Measurements from ENCODE around the gene ADM5.

ADM5 gene

GRCh38 chr19:49738268-49738667, 48.9 kb downstream of the ADM5 start:
- TF ChIP-seq, protein P1, sequence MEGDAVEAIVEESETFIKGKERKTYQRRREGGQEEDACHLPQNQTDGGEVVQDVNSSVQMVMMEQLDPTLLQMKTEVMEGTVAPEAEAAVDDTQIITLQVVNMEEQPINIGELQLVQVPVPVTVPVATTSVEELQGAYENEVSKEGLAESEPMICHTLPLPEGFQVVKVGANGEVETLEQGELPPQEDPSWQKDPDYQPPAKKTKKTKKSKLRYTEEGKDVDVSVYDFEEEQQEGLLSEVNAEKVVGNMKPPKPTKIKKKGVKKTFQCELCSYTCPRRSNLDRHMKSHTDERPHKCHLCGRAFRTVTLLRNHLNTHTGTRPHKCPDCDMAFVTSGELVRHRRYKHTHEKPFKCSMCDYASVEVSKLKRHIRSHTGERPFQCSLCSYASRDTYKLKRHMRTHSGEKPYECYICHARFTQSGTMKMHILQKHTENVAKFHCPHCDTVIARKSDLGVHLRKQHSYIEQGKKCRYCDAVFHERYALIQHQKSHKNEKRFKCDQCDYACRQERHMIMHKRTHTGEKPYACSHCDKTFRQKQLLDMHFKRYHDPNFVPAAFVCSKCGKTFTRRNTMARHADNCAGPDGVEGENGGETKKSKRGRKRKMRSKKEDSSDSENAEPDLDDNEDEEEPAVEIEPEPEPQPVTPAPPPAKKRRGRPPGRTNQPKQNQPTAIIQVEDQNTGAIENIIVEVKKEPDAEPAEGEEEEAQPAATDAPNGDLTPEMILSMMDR (IDR thresholded peaks at IDR 0.05; ENCODE audit: low read length, missing control alignments) = no peak
- DNase-seq (ENCODE audit: low read depth) = no peak

DNA sequence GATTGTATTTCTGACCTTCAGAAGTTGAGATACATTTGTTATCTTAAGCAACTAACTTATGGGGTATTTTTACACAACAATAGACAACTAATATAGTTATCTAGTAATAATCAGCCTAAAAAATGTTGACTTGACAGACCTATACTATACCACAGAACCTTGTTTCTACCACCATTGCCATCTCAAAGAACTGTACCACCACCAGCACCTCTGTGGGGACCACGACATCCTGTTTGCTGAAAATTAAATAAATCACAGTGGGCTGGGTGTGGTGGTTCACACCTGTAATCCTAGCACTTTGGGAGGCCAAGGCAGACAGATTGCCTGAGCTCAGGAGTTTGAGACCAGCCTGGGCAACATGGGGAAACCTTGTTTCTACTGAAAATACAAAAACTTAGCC, 49.7 kb downstream of the ADM5 start:
- TF ChIP-seq, protein P1 (IDR thresholded peaks at IDR 0.05; ENCODE audit: low read length, missing control alignments) = no peak
- H3K4me3 ChIP-seq (replicated peaks; ENCODE audit: low read depth, low read length) = no peak overlapping the region
- DNase-seq (ENCODE audit: low read depth) = no peak

More at GRCh38 chr19:49738268-49738667, 48.9 kb downstream of the ADM5 start:
- no peak overlapping the region for H3K4me3 ChIP-seq (replicated peaks; ENCODE audit: low read depth, low read length)

DNA sequence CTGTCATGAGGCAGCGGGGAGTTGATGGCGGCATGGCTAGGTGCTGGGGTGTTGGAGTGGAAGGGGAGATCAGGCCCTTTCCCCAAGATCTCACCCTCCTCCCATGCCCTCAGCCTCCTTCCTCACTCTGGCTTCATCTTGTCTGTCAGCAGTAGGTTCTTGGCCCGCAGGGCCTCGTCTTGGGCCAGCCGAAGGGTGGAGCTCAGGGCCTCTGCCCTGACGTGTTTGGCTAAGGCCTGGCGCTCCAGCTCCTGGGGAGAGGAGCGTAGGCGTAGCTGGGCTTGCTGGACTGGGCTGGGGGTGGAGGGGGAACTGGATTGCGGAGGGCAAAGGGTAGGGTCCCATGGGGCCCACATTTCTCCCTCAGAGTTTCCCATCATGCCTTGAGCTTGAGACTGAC, 50.5 kb downstream of the ADM5 start:
- DNase-seq (ENCODE audit: low read depth) = no peak
- H3K4me3 ChIP-seq (replicated peaks; ENCODE audit: low read depth, low read length) = no peak overlapping the region
- TF ChIP-seq, protein P1 (IDR thresholded peaks at IDR 0.05; ENCODE audit: low read length, missing control alignments) = no peak
